ENCODE results near the gene MYPOP.

DNA sequence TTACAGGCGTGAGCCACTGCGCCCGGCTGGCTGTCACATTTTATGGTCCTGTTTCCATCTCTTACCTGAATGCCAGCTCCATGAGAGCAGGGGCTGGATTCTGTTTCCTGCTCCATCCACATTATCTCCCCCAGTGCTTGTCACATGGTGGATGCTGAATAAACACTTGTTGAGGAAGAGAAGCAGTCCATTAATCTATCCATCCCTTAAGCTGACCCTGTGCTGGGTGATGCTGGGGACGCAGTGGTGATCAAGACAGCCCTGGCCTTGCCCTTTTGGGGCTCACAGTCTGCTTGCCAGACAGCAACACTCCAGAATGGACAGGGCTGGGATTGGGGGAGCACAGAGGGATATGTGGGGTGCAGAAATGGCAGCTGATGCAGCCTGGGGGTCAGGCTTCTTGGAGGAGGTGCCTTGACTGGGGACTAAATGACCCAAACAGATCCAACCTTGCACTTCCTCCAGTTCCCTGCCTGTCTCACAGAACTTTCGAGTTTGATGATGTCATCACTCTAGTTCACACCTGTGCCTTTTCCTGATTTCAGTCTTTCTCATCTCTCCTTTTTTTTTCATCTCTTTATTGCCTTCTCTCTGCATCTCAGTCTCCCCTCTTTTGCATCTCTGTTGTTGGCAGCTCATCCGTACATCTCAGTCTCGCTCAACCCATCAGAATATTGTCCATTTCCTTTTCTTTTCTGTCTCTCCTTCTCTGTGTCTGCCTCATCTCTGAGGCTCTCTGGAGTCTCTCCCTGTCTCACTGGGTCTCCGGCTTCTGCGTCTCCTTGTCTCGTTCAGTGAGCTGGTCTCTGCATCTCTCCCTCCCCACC lies 21.1 kb downstream of the MYPOP start:
- TF ChIP-seq, protein P1, sequence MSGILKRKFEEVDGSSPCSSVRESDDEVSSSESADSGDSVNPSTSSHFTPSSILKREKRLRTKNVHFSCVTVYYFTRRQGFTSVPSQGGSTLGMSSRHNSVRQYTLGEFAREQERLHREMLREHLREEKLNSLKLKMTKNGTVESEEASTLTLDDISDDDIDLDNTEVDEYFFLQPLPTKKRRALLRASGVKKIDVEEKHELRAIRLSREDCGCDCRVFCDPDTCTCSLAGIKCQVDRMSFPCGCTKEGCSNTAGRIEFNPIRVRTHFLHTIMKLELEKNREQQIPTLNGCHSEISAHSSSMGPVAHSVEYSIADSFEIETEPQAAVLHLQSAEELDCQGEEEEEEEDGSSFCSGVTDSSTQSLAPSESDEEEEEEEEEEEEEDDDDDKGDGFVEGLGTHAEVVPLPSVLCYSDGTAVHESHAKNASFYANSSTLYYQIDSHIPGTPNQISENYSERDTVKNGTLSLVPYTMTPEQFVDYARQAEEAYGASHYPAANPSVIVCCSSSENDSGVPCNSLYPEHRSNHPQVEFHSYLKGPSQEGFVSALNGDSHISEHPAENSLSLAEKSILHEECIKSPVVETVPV (CRISPR knock-in tag; IDR thresholded peaks at IDR 0.05) = no peak
- TF ChIP-seq PATZ1 (CRISPR knock-in tag; IDR thresholded peaks at IDR 0.05; ENCODE audit: borderline replicate concordance) = no peak
- no peak for TF ChIP-seq PPARA (CRISPR knock-in tag; IDR thresholded peaks at IDR 0.05; ENCODE audit: borderline replicate concordance)
- no peak for TF ChIP-seq ESRRG (CRISPR knock-in tag; IDR thresholded peaks at IDR 0.05)
- no peak for TF ChIP-seq ZNF565 (CRISPR knock-in tag; conservative IDR thresholded peaks at IDR 0.05; ENCODE audit: low read depth)
- TF ChIP-seq OSR1 (CRISPR knock-in tag; IDR thresholded peaks at IDR 0.05) = no peak
- TF ChIP-seq ZFP30 (CRISPR knock-in tag; IDR thresholded peaks at IDR 0.05) = no peak
